Putamen (tissue), 1 donor: Measurements from ENCODE around the gene KIF26B.

Experiments
- DNase-seq: peaks from one replicate; pipeline ENCODE4 v3.0.0-alpha.2; 2016; ENCODE audit warnings: low spot score

Gene KIF26B

GRCh38 chr1:245209658-245210435 is 55.1 kb downstream of the KIF26B start:
- no peak for DNase-seq

- no peak for DNase-seq
Measured at GRCh38 chr1:245211035-245211749, 56.4 kb downstream of the KIF26B start.

- DNase-seq: no peak
Measured at GRCh38 chr1:245211761-245212160, 57.0 kb downstream of the KIF26B start.

- DNase-seq: no peak
Measured at GRCh38 chr1:245212221-245212710, 57.5 kb downstream of the KIF26B start.

- DNase-seq: no peak
Measured at GRCh38 chr1:245213066-245213831, 58.5 kb downstream of the KIF26B start.

- DNase-seq: no peak
Measured at GRCh38 chr1:245215071-245215470, 60.3 kb downstream of the KIF26B start.

GRCh38 chr1:245216366-245217115 is 61.8 kb downstream of the KIF26B start:
- DNase-seq: no peak

GRCh38 chr1:245217853-245218608 is 63.2 kb downstream of the KIF26B start:
- DNase-seq: no peak

- no peak for DNase-seq
Measured at GRCh38 chr1:245220381-245220985, 65.7 kb downstream of the KIF26B start.

- no peak for DNase-seq
Measured at GRCh38 chr1:245221805-245222204, 67.0 kb downstream of the KIF26B start.

- no peak for DNase-seq
Measured at GRCh38 chr1:245222931-245223595, 68.3 kb downstream of the KIF26B start.

- no peak for DNase-seq
Measured at GRCh38 chr1:245225322-245226202, 70.8 kb downstream of the KIF26B start.

GRCh38 chr1:245226203-245226499 is 71.4 kb downstream of the KIF26B start:
- no peak for DNase-seq

GRCh38 chr1:245229051-245229450 is 74.3 kb downstream of the KIF26B start:
- DNase-seq: no peak

GRCh38 chr1:245232931-245233330 is 78.1 kb downstream of the KIF26B start:
- DNase-seq: no peak

- peak; percentile 32 for DNase-seq
Measured at GRCh38 chr1:245234217-245235081, 79.7 kb downstream of the KIF26B start.

- no peak for DNase-seq
Measured at GRCh38 chr1:245235156-245235555, 80.4 kb downstream of the KIF26B start.

GRCh38 chr1:245240648-245241165 is 85.9 kb downstream of the KIF26B start:
- DNase-seq: no peak
